ENCODE data around the gene RSRC2.

DNA sequence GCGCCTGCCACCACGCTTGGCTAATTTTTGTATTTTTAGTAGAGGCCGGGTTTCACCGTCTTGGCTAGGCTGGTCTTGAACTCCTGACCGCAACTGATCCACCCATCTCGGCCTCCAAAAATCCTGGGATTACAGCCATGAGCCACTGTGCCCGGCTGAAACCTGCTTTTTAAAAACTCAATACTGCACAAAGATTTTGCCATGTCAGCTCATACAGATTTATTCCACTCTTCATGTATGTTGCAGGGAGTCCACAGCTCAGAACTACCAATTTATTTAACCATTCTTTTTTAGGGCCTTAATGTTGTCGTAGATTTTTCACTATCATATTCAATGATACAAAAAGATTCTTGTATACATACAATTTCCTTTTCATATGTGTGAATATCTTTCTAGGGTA is 46.0 kb downstream of the RSRC2 start:
- TF ChIP-seq, protein P1, sequence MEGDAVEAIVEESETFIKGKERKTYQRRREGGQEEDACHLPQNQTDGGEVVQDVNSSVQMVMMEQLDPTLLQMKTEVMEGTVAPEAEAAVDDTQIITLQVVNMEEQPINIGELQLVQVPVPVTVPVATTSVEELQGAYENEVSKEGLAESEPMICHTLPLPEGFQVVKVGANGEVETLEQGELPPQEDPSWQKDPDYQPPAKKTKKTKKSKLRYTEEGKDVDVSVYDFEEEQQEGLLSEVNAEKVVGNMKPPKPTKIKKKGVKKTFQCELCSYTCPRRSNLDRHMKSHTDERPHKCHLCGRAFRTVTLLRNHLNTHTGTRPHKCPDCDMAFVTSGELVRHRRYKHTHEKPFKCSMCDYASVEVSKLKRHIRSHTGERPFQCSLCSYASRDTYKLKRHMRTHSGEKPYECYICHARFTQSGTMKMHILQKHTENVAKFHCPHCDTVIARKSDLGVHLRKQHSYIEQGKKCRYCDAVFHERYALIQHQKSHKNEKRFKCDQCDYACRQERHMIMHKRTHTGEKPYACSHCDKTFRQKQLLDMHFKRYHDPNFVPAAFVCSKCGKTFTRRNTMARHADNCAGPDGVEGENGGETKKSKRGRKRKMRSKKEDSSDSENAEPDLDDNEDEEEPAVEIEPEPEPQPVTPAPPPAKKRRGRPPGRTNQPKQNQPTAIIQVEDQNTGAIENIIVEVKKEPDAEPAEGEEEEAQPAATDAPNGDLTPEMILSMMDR (IDR thresholded peaks at IDR 0.05 in 2 of 3, conservative IDR thresholded peaks at IDR 0.05 in 1 of 3; ENCODE audit: control insufficient read depth in 2 of 3, extremely low read depth in 1 of 3, insufficient read depth in 1 of 3, low read depth in 3 of 3, low read length in 3 of 3): no peak
- TF ChIP-seq ZNF274 (IDR thresholded peaks at IDR 0.05; ENCODE audit: insufficient read depth, insufficient read length) (no peak), EZH2 (IDR thresholded peaks at IDR 0.05; ENCODE audit: borderline replicate concordance, control insufficient read depth, low read depth, low read length) (no peak), JUNB (IDR thresholded peaks at IDR 0.05) (no peak), POLR2A (IDR thresholded peaks at IDR 0.05; ENCODE audit: low read depth, low read length) (no peak), IKZF2 (IDR thresholded peaks at IDR 0.05) (no peak), HDAC2 (IDR thresholded peaks at IDR 0.05) (no peak), KDM1A (IDR thresholded peaks at IDR 0.05; ENCODE audit: borderline replicate concordance) (no peak), NR2C2 (IDR thresholded peaks at IDR 0.05; ENCODE audit: borderline replicate concordance, control insufficient read depth, insufficient read length, low read depth) (no peak), MYC (IDR thresholded peaks at IDR 0.05; ENCODE audit: insufficient read depth, insufficient read length, insufficient replicate concordance, low read length, severe bottlenecking) (no peak)
- TF ChIP-seq, protein P2, sequence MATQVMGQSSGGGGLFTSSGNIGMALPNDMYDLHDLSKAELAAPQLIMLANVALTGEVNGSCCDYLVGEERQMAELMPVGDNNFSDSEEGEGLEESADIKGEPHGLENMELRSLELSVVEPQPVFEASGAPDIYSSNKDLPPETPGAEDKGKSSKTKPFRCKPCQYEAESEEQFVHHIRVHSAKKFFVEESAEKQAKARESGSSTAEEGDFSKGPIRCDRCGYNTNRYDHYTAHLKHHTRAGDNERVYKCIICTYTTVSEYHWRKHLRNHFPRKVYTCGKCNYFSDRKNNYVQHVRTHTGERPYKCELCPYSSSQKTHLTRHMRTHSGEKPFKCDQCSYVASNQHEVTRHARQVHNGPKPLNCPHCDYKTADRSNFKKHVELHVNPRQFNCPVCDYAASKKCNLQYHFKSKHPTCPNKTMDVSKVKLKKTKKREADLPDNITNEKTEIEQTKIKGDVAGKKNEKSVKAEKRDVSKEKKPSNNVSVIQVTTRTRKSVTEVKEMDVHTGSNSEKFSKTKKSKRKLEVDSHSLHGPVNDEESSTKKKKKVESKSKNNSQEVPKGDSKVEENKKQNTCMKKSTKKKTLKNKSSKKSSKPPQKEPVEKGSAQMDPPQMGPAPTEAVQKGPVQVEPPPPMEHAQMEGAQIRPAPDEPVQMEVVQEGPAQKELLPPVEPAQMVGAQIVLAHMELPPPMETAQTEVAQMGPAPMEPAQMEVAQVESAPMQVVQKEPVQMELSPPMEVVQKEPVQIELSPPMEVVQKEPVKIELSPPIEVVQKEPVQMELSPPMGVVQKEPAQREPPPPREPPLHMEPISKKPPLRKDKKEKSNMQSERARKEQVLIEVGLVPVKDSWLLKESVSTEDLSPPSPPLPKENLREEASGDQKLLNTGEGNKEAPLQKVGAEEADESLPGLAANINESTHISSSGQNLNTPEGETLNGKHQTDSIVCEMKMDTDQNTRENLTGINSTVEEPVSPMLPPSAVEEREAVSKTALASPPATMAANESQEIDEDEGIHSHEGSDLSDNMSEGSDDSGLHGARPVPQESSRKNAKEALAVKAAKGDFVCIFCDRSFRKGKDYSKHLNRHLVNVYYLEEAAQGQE (IDR thresholded peaks at IDR 0.05; ENCODE audit: low read depth, low read length): no peak
